IMR-90 (cell line): ENCODE measurements around the gene PCDHA4.
"Not testable (repeated sequence)": the region's sequence is repeated elsewhere in the genome, so short reads cannot be mapped to it uniquely, and the experiment has no call there.

Experiments used
- NFE2L2 ChIP-seq: fragments of 150-350 bp; IDR thresholded peaks from 2 replicates; pipeline ENCODE4 v1.6.1; 2016; ENCODE audit warnings: low read depth, mild to moderate bottlenecking, low read length
- POLR2A ChIP-seq: IDR thresholded peaks from 2 replicates; pipeline ENCODE4 v1.6.1; 2012; ENCODE audit warnings: mild to moderate bottlenecking, low read depth, low read length

GRCh38 chr5:140808241-140808888 lies 1.5 kb downstream of the PCDHA4 start:
- not testable (repeated sequence) for TF ChIP-seq NFE2L2, POLR2A
